HG03442 (cell line): ENCODE data around the gene ARHGAP44.
A peak's percentile ranks its signal among the peaks of the same experiment; 100 is the strongest.
"Not testable (repeated sequence)": the region's sequence is repeated elsewhere in the genome, so short reads cannot be mapped to it uniquely, and the experiment has no call there.

Experiments
- ATAC-seq: cut with Tn5 transposase; IDR thresholded peaks from one replicate; pipeline ENCODE4 v1.9.1; 2021; ENCODE audit warnings: mild to moderate bottlenecking, moderate library complexity; ENCODE audit not compliant: unreplicated experiment

Gene ARHGAP44

DNA sequence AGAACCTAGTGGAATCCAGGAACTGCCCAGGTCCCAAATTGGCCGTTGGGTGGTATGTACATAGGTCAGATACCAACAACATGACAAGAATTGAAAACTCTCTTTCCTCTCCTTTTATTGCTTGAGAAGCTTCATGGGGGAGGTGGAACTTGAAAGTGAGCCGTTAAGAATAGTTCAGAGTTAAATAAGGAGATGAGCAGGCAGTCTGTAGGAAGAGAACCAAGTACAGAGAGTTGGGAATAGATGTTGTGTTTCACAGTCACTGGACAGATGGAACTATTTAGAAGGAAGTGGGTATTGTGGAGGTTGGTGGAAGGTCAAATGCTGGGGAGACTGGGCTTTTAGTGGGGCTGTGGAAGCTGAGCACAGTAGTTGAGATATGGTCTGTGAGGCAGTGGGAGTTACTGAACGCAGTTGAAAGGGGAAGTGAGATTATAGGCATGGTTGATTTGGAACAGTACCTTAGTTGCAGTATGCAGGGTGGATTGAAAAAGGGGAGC lies 26.4 kb downstream of the ARHGAP44 start:
- peak; percentile 100 for ATAC-seq

DNA sequence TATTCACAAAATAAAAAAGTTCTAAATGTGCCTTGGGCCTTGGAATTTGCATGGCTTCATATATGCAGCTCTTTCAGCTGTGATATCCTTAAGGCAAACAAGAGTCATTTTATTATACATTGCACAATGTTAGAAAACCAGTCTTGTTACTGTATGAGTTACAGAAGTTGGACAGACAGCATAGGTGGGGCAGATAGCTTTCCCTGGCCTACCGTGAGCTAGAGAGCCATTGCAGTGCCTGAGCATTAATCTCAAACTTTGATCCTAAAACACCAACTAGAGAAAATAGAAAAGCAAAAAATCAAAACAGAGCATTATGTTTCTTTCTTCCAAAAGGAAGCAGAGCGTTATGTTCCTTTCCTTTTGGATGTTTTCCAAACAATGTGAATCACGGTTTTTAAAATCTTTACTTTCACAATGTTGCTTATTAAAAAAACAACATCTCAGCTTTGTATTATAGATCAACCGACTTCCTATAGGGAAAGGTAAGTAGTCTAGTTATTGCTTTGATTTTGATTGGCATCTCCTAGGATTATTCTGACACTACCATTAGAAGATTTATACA lies 32.2 kb downstream of the ARHGAP44 start:
- ATAC-seq: no peak

DNA sequence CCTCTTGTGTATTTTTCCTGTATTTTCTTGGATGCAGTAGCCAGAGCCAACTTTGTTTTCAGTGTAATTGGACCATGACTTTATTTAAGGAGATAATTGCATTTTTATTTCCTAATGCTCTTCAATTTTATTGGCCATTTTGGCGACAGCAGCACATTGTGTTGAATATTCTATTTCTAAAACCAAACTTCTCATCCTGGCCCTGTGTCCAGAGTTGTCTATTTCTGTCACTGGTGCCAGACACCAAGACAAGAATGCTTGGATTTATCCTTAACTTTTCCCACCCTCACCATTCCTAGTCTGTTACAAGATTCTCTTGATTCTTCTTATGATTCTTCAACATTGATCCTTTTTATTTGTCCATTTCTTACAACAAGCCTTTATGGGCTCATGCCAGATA lies 37.1 kb downstream of the ARHGAP44 start:
- no peak for ATAC-seq

DNA sequence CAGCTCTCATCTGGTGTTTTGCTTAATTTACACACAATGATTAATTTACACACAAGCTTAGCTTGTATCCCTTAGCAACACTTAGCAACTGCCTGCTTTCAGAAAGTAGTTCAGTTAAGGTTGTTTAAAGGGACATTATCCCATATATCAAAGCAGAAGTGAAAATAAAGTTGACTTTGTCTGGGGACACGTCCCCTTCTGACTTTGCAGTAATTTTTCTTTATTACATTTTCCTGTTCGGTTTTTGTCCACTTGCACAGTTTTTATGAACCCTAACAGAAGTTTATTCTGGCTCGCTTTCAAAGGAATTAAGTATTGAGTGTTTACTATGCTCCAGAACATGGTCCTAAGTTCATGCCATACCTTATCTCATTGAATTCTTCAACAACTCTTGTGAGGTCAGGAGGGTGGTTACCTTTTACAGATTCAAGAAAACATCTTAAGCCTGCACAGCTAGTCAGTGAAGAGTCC lies 41.5 kb downstream of the ARHGAP44 start:
- no peak for ATAC-seq

DNA sequence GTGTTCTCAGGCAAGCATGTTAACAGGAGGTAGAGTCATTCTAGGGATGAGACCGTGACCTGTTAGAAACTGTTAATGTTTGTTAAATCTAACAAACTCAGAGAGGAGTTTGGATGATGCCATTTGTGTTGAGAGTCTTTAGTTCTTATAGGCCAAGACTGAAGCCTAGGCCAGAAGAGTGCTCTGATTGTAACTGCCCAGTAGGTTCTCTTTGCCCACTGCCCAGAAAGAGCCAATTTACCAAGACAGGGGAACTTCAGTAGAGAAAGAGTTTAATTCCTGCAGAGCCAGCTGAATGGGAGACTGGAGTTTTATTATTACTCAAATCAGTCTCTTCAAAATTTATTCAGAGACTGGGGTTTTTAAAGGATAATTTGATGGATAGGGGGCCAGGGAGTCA lies 42.5 kb downstream of the ARHGAP44 start:
- no peak for ATAC-seq

DNA sequence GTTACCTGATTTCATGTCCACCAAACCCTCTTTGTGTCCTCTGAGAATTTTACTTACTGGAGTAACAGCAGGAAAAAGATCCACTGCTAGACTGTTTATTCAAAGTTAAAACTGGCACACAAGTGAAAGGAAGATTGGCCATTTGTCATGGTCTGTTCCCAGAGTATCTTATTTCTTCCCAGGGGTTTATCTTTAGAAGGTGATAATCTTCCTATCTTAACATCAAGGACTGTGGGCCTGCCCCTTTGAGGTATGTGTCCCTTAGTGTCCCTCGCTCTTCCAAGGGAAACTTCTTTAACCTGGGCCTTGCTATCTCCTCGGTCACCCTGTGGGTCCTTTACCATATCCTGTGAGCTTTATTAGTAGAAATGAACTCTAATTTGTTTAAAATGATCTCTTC lies 49.7 kb downstream of the ARHGAP44 start:
- no peak for ATAC-seq

DNA sequence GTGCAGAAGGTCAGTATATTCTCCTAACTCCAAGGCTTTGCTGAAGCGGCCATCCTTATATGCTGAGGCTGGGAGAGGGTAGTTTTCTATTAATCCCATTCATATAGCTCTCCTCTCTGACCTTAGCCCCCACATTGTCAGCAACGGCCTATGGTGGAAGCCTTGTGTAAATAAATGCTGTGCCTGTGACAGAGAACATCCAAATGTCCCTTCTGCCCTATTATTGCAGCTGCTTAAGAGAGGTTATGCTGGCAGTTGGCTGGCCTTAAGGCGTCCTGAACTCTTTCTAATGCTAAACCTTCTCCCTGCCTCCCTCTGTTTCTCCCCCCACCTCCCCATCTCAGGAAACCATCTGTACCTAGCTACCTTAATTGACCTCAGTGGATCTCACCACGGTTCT lies 53.6 kb downstream of the ARHGAP44 start:
- ATAC-seq: no peak

DNA sequence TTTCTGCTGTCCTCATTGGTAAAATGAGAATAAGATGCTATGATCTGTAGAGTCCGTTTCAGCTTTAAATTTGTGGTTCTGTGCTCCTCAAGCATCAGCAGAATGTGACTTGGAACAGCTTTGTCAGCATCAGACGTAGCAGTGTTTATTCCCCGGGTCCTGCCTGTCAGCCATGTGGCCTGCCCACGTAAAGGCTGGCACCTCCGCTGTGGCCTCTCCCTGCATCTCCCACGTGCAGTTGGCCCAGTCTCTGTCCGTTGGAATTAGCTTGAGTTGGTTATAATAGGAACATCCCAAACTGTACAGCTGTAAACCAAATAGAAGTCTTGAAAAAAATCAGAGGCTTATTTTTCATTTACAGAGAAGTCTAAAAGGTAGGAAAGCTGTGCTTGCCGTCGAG lies 61.7 kb downstream of the ARHGAP44 start:
- no peak for ATAC-seq

DNA sequence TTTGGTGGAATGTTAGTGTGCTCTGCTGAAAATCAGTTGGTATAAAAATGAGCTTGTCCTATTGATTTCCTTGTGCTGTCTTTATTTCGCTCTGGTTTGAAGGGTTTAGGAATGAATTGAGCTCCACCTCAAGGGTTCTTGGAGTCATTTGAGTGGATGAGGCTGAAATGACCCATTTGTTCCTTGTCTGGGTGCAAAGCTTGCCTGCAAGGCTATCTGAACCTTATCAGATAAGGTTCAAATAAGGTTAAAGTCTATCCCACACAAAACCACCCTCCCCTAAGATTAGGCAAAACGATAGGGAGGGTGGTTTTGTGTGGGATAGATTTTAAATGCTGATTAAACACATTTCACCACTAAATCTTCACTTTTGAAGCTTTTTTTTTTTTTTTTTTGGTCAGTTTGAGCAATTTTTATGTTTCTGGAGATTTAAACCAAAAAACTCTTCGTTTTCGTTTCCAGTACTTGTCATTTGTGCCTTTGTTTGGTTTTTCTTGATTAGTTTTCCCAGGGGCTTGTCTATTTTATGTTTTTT lies 62.7 kb downstream of the ARHGAP44 start:
- no peak for ATAC-seq

DNA sequence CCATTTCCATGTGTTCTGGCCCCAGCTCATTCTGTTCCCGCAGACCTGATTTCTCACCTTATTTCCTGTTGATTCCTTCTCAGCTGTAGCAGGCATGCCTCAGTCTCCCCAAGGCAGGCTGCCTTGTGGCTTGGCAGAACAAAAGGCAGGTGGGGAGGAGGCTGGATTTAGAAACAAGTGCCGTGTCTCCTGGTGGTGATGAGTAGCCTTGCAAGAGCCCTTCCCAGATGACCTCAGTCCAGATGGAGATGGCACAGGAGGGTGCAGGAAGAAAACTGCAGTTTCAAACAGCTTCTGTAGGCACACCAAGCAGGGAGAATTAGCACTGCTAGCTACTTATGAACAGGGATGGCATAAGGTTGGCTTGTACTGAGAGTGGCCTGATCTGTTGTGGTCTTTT lies 64.6 kb downstream of the ARHGAP44 start:
- no peak for ATAC-seq

DNA sequence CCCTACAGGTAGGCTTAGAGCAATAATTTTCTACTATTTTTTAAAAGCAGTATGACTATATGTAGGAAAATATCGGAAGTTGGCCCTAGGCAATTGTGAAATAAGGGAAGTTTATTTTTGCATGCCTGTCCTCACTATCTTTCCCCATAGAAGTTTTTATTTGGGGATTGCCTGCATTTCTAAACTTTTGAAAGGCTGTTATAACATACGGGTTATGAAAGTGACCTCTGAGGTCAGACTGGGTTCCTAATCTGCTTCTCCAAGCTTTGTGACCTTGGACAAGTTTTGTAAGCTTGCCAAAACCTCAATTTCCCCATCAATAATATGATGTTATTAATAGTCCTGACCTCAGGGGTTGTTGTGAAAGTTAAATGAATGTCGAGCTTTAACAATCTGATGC lies 67.1 kb downstream of the ARHGAP44 start:
- no peak for ATAC-seq

DNA sequence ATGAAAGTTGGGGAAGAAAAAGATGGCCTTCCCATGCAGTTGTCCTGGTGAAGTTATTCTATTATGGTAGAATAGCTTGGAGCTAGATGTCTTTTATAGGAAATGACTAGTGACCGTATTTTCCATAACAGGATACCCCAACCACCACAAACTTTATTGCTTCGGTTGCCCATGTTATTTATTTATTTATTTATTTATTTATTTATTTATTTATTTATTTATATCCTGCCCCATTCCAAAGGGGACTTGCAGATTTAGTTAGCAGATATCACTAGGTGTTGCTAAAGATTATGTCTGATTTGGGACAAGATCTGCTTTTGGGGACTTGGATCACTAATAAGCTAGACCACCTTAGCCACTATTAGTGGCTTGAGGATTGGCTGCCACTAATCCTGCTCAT lies 68.3 kb downstream of the ARHGAP44 start:
- no peak for ATAC-seq

DNA sequence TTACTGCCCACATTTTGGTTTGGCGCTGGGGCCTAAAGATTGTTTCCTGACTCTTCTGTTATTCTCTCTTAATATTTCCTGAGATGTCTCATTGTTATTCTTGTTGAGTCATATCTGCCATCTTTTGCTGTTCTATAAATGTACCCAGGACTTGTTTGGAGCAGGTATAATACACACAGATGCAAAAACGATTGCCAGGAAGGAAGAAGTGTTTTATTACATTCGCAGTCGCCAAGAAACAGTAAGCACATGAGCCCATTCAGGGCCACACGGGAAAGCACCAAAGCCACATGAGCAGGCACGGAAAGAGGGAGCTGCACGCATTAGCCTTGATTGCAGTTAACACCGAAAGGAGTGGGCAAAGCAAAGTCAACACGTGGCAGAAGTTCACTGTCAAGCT lies 70.2 kb downstream of the ARHGAP44 start:
- ATAC-seq: peak; percentile 76

DNA sequence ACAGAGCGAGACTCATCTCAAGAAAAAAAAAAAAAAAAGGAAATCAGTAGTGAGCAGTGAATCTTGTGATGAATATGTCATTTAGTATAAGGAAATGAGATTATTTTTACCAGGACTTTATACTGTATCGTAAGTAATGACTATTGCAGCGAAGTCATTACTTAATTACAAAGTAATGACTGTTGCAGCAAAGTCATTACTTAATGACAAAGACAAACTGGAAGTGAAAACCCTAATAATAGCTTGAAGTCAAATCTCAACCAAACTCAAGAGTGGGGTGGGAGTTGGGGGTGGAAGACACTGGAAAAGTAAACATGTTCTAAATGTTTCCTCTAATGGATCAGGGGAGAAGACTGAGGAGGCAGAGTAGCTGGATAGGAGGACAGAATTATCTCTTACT lies 76.5 kb downstream of the ARHGAP44 start:
- ATAC-seq: no peak

DNA sequence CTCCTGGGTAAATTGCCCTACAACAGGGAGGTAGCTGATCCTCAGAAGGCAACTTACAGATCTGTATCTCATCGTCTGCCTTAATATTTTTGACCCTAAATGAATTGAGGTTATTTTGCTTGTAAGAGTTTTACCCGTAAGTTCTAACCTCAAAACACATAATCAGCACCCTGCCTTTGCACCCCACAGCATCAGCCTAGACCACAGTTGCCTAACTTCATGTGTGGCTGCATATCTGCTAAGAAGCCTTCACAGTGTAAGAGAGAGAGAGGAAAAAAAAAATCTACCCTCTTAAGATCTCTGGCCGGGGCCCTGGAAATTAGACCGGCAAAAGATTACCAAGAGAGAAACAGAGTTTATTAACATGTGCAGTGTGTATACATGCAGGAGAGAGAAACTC lies 76.9 kb downstream of the ARHGAP44 start:
- ATAC-seq: no peak

DNA sequence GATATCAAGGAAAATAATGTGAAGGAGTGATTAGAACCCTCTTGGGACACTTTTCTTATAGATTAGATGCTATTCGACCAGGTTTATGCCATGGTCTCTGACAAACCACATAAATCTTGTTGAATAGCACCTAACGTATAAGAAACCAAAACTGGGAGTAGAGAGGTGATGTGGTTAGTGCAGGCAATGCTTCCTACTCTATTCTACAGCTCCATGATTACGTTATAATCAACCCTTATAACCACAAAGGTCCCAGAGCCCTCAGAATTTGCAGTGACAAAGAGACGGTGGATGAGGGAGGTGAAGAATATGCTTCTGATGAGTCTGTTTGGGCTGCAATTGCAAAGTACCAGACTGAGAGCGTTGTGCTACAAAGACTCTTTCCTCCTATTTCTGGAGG lies 78.4 kb downstream of the ARHGAP44 start:
- ATAC-seq: no peak

DNA sequence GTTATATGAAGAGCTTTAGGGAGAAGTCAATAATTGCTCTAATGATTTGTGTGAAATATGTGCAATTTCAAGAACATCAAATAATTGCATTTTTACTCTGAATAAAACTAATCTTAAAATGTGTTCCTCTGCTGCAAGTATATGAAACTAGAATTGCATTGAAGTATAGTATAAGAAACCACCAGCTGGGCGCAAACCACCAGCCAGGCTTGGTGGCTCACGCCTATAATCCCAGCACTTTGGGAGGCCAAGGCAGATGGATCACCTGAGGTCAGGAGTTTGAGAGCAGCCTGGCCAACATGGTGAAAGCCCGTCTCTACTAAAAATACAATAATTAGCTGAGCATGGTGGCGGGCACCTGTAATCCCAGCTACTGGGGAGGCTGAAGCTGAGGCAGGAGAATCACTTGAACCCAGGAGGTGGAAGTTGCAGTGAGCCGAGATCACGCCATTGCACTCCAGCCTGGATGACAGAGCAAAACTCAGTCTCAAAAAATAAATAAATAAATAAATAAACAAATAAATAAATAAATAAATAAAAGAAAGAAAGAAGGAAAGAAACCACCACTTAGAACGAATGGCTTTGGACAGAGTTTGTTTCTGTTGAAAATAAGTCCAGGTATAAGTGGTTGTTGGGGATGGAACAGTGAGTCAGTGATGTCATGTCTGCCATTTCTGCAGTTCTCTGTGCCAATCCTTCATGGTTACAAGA lies 84.3 kb downstream of the ARHGAP44 start:
- not testable (repeated sequence) for ATAC-seq

DNA sequence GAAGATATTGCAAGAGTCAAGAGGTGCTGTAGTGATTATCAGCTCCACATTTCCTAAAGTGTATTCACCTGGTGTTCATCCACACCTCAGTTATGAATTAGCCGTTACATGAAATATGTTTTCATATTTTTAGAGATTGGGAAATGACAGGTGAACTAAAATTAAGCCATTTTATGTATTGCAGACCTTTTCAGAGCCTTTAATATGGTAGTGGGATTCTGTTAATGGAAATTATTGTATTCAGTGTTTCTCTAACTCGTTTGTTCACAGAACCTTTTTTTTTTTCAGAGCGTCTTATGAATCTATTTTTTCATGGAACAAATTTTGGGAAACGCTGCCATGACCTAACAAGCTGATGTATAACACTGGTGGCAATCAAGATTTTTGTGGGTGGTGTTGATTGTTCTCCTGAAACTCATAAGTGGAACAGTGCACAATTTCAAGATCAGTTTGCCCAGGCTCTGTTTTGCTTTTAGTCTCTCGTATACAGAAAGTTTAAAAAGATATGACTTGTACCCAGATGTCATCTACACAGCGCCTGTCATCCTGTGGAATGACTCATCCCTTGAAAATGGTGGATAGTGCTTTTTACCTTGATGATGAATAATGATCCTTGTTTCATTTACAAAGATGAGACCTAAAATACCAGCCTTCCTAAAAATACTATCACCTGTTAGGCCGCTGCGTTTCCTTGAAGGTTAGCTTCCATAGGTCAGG lies 88.8 kb downstream of the ARHGAP44 start:
- no peak for ATAC-seq

DNA sequence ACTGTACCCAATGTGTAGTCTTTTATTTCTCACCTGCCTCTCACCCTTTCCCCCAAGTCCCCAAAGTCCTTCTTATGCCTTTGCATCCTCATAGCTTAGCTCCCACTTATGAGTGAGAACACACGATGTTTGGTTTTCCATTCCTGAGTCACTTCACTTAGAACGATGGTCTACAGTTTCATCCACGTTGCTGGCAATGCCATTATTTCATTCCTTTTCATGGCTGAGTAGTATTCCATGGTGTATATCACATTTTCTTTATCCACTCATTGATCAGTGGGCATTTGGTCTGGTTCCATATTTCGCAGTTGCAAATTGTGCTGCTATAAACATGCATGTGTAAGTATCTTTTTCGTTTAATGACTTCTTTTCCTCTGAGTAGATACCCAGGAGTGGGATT lies 89.8 kb downstream of the ARHGAP44 start:
- ATAC-seq: not testable (repeated sequence)

DNA sequence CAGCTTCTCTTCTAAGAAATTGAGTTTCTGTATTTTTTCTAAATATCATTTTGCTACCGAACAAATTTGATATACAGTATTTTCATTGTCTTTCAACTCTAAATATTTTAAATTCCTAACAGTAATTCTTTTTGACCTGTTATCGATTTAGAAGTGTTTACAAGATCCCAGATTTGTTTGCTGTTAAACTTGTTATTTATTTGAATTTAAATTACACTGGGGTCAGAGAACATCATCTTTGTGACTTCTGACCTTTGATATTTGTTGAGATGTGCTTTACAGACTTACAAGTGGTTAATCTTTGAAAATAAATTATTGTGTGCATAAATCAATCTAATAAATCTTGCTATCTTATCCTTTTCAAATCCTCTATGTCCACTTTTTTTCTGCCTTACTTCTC lies 94.2 kb downstream of the ARHGAP44 start:
- no peak for ATAC-seq

DNA sequence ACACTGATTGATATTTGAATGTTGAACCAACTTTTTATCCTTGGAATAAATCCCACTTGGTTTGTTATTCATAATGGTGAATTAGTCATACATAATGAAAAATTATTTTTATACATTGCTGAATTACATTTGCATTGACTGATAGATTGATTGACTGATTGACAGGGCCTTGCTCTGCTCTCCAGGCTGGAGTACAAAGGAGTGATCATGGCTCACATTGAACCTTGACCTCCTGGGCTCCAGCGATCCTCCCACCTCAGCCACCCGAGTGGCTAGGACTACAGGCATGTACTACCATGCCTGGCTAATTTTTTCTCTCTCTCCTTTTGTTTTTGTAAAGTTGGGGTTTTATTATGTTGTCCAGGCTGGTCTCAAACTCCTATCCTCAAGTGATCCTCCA lies 97.8 kb downstream of the ARHGAP44 start:
- ATAC-seq: no peak
